ENCODE measurements around the gene PTK7. TPM values are rescaled to one million over a fixed set of nuclear protein-coding genes. Genes with fewer than 3 reads are reported as not detected.
"Not testable (repeated sequence)": the region's sequence is repeated elsewhere in the genome, so short reads cannot be mapped to it uniquely, and the experiment has no call there.

The PTK7 gene
- total RNA-seq, 2 experiments from 2014 or later: 3.3 to 3.9 TPM

DNA sequence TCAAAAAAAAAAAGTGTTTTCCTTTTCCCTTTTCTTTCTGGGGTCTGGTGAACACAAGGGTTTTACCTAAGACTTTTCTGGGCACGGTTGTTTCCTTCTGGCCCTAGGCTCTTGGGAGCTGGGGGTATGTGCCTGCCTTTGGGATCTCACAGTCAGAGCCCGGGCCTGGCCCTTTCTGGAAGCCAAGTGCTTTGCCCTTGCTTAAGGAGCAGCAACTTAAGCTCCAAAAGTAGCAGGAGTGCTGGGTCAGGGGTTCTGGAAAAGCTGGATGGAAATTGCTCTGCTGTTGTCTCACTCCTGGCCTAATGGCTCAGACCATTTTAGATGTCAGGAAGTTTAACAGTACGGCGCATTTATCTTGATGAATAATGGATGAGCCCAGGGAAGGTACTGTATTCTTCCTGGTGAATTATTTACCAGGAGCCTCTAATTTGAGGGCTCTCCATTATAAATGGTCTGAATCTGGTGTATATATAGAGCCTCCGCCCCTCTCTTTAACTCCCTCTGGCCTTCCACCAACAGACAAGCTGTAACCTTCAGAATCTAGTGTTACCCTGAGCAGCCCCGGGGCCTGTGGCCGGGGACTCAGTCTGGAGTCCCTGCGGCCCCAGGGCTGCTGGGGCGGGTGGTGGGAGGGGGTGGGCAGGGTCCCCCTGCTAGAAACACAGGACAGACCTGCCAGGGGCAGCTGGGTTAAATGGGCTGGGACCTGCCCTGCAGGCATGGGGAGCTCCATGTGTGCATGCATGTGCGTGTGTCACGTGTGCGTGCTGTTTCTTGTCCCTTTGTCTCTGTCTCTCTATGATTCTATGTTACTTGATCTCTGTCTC is 37.5 kb downstream of the PTK7 start:
- DNase-seq: no peak
- H3K4me3 Mint-ChIP-seq: no peak overlapping the region

DNA sequence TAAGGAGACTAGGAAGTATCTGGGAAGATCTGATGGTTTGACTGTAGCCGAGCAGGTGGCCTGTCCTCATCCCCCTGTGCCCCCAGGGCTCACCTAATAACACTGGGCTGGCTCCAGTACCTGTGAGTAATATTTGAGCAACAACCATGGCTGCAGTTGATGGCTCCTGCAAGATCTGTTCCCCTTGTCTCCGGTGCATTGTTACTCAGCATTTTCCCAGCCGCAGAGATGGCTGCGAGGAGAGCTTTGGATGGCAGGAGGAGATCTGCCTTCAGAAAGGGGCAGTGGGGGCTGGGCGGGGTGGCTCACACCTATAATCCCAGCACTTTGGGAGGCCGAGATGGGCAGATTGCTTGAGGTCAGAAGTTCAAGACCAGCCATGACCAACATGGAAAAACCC is 39.3 kb downstream of the PTK7 start:
- no peak overlapping the region for H3K4me3 Mint-ChIP-seq
- no peaks in the 10 kb centered on the region for H3K27me3 Mint-ChIP-seq
- H3K27ac Mint-ChIP-seq: no peak overlapping the region
- no peak for DNase-seq
- no peaks in the 10 kb centered on the region for H3K9me3 Mint-ChIP-seq
- no peaks in the 10 kb centered on the region for H3K36me3 Mint-ChIP-seq
- no peaks in the 10 kb centered on the region for H3K4me1 Mint-ChIP-seq

More for the DNA sequence above, 37.5 kb downstream of the PTK7 start:
- Mint-ChIP-seq H3K9me3 (no peaks in the 10 kb centered on the region), H3K36me3 (no peaks in the 10 kb centered on the region), H3K27me3 (no peaks in the 10 kb centered on the region), H3K4me1 (no peaks in the 10 kb centered on the region), H3K27ac (no peak overlapping the region)

DNA sequence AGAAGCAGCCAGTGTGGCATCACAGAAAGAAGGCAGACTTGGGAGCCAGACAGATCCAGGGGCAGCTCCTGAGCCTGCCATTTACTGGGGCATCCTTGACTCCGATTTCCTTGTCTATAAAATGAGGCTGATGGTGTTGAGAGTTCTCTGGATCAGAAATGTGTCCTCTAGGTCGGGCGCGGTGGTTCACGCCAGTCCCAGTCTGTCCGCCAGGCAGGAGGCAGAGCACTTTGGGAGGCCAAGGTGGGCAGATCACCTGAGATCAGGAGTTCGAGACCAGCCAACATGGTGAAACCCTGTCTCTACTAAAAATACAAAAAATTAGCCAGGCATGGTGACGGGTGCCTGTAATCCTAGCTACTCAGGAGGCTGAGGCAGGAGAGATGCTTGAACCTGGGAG is 41.4 kb downstream of the PTK7 start:
- not testable (repeated sequence) for H3K27me3 Mint-ChIP-seq, H3K4me3 Mint-ChIP-seq, H3K4me1 Mint-ChIP-seq, H3K36me3 Mint-ChIP-seq, H3K27ac Mint-ChIP-seq, DNase-seq, H3K9me3 Mint-ChIP-seq

DNA sequence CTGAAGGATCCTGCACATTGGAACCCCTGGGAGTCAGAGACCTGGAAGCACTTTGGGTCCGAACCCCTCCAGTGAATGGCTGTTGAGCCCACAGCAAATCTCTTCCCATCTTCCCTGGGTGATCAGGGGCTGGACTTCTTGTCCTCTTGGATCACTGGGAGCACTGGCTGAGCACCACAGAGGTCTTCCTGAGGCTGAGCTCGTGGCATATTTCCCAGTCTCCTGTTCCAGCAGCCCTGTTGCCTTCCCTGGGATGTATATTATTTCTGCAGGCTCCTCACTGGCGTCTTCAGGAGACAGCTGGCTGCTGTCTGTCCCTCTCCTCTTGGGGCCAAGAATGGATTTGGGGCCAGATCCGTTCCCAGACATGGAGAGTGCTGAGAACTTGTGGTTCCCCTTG is 43.4 kb downstream of the PTK7 start:
- no peak overlapping the region for H3K27ac Mint-ChIP-seq
- H3K27me3 Mint-ChIP-seq: no peaks in the 10 kb centered on the region
- H3K36me3 Mint-ChIP-seq: no peaks in the 10 kb centered on the region
- no peak for DNase-seq
- H3K4me1 Mint-ChIP-seq: no peaks in the 10 kb centered on the region
- H3K4me3 Mint-ChIP-seq: no peak overlapping the region
- no peaks in the 10 kb centered on the region for H3K9me3 Mint-ChIP-seq

DNA sequence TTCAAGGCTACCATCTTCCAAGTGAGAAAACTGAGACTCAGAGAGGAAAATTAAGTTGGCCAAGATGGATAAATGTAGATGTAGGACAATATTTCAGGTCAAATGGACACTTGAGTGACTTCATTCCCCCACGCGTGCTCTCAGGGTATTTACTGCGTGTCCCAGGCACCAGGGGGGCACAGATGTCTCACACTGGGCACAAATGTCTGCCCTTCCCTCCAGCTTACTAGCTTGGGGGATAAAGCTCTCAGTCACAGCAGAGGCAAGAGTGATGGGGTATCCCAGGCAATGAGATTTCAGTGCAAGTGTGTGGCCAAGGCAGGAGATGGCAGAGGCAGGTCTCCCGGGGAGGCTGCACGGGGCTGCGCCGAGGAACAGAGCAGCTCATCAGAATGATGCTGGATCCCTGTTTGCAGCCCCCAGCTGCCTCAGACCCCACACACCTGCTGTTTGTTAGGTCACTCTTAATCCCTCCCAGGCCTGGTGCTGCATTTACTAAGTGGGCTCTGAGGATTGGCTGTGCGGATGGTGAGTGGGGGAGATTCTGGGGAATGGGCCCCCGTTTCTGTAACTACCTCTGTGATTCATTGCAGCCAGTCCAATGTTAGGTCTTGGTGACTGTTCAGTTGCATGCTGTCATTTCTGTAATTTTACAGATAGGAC is 44.1 kb downstream of the PTK7 start:
- no peak overlapping the region for H3K4me3 Mint-ChIP-seq
- no peaks in the 10 kb centered on the region for H3K4me1 Mint-ChIP-seq
- no peaks in the 10 kb centered on the region for H3K36me3 Mint-ChIP-seq
- H3K27me3 Mint-ChIP-seq: no peaks in the 10 kb centered on the region
- no peak for DNase-seq
- no peaks in the 10 kb centered on the region for H3K9me3 Mint-ChIP-seq
- no peak overlapping the region for H3K27ac Mint-ChIP-seq

DNA sequence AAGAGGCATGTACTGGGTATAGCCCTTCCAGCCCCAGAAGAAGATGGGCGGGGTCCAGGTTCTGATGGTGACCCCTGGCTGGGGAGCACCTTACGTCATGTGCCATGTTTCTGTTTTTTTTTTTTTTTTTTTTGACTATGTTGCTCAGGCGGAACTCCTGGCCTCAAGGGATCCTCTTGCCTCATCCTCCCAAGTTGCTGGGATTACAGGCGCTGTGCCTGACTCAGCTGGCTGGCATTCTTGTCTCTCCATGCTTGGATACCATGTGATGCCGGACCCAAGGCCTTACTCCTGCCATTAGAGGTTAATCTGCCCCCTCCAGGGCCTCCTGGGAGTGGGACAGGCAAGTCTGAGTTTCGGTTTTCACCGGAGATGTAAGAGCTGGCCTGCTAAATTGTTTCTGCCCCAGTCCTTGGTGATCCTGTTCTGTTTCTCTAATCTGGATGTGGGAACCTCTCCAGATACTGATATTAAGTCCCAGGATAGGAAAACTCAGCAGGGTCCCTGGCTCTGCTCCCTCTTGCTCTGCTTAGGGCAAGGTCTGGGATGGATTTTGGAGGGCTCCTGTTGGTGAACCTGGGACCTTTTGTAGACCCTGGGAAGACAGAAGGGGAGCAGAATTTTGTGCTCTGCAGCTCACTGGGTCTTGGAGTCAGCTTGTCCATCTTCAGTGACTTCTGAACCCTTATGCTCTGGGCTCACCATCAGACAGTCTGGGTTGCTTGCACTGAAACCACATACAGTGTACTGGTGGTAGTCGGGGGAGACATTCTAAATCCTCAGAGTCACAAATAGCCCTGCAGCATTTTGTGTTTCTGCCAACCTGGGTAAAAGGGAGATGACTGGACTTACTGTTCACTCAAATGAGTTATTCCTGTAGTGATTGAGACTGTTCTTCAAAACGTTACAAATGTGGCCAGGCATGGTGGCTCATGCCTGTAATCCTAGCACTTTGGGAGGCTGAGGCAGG is 45.1 kb downstream of the PTK7 start:
- no peaks in the 10 kb centered on the region for H3K27me3 Mint-ChIP-seq
- no peaks in the 10 kb centered on the region for H3K36me3 Mint-ChIP-seq
- no peak overlapping the region for H3K4me3 Mint-ChIP-seq
- DNase-seq: no peak
- H3K4me1 Mint-ChIP-seq: no peaks in the 10 kb centered on the region
- H3K9me3 Mint-ChIP-seq: no peaks in the 10 kb centered on the region
- H3K27ac Mint-ChIP-seq: no peak overlapping the region

DNA sequence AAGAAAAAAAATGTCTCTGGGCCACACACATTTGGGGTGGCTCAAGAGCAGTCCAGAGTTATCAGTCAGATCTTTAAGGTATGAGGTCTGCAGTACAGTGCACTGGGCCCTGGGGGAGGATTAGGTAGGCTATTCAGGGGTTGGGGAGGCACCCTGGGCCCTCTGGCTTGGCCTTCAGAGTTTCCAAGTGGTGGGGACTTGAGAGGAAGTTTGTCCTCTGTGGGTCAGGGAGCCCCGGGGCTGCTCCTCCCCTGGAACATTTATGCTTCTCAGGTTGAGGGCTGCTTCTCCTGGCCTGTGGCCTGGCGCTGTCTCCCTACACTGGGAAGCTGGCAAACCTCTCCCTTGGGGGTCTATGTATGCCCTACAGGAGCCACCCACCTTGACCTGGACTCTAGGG is 46.0 kb downstream of the PTK7 start:
- no peaks in the 10 kb centered on the region for H3K27me3 Mint-ChIP-seq
- no peak for DNase-seq
- H3K4me1 Mint-ChIP-seq: no peaks in the 10 kb centered on the region
- H3K27ac Mint-ChIP-seq: no peak overlapping the region
- no peaks in the 10 kb centered on the region for H3K9me3 Mint-ChIP-seq
- H3K4me3 Mint-ChIP-seq: no peak overlapping the region
- no peaks in the 10 kb centered on the region for H3K36me3 Mint-ChIP-seq

DNA sequence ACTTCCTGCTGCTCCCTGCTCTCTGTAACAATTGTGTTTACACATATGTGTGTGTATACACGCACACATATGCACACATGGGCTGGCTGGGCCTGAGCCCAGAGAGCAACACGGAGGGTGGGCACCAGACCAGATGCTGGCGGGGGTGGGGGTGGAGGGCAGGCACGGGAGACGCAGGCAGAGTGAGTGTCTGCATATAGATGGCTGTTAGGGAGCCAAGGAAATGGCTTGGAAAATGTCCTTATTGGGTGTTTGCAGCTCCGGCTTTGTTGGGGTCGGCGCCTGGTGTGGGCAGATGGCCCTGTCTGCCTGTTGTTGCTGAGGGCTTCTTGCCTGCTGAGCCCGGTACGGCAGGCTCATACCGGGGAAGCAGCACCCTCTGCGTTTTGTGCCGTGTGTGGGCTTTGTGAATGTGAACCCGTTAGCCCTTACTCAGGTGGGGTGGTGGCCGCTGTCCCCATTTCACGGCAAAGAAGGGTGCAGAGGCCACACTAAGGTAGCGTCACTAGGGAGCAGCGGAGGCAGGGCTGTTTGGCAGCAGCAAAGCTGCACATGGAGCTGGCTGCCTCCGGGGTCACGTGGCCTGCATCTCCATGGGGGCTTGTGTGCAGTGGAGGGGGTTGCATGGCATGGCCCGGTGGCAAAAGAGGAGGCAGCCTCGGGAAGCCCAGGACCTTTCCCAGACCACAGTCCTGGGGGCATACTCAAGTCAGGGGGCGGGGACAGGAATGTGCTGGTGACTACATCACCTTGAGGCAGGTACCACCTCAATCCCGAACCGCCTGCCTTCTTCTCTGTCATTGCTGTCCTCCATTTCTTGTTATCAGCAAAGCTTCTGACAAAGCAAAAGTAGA is 47.6 kb downstream of the PTK7 start:
- Mint-ChIP-seq H3K27me3 (no peaks in the 10 kb centered on the region), H3K27ac (no peak overlapping the region), H3K4me1 (no peaks in the 10 kb centered on the region), H3K9me3 (no peaks in the 10 kb centered on the region), H3K36me3 (no peaks in the 10 kb centered on the region), H3K4me3 (no peak overlapping the region)
- no peak for DNase-seq

DNA sequence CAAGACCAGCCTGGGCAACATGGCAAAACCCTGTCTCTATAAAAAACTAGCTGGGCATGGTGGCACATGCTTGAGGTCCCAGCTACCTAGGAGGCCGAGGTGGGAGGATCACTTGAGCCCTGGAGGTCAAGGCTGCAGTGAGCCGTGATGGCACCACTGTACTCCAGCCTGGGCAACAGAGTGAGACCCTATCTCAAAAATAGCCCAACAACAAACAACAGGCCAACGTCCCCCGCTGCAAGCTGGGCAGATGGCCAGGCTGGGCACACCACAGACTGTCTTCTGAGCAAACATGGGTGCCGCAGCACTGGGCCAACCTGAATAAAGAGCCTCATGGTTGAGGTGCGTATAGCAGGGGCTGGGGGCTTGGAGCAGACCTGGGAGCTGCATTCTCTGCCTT is 48.4 kb downstream of the PTK7 start:
- DNase-seq: no peak
- H3K4me3 Mint-ChIP-seq: no peak overlapping the region
- no peaks in the 10 kb centered on the region for H3K36me3 Mint-ChIP-seq
- no peaks in the 10 kb centered on the region for H3K27me3 Mint-ChIP-seq
- no peaks in the 10 kb centered on the region for H3K4me1 Mint-ChIP-seq
- no peaks in the 10 kb centered on the region for H3K9me3 Mint-ChIP-seq
- no peak overlapping the region for H3K27ac Mint-ChIP-seq

DNA sequence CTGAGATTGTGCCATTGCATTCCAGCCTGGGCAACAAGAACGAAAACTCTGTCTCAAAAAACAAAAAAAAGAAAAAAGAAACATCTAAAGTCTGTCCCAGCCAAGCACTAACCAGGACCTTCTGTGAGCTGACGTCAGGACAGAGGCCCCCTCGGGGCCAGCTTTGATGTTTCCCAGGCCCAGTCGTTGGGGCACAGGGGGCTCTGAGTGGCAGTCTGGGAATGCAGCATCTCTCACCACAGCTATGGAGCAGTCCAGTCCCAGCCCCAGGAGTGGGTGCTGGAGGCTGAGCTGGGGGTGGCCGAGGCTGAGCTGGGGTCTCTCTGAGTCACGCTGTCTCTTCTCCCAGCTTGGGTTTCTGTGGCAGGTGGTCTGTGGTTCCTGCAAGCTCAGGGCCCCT is 49.0 kb downstream of the PTK7 start:
- Mint-ChIP-seq H3K36me3 (no peaks in the 10 kb centered on the region), H3K9me3 (no peaks in the 10 kb centered on the region), H3K27ac (no peak overlapping the region), H3K27me3 (no peaks in the 10 kb centered on the region), H3K4me3 (no peak overlapping the region), H3K4me1 (no peaks in the 10 kb centered on the region)
- no peak for DNase-seq

DNA sequence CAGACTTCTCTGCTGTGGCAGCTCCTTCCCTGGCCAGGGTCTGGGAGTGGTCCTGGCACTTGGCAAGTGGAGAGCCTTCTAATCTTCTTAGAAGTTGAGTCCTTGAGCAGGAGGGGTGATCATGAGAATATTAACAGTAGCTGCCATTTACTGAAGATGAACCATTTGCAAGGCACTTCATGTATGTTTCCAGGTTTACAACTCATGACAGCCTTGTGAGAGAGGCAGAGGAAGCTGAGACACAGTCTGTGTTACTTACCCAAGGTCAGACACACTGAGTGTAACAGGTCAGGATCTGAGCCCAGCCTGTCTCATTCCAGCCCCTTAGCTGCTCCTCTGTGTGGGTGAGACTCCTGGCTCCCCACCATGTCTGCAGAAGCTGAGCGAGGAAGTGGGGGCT is 49.4 kb downstream of the PTK7 start:
- no peaks in the 10 kb centered on the region for H3K27me3 Mint-ChIP-seq
- no peak overlapping the region for H3K4me3 Mint-ChIP-seq
- no peaks in the 10 kb centered on the region for H3K9me3 Mint-ChIP-seq

DNA sequence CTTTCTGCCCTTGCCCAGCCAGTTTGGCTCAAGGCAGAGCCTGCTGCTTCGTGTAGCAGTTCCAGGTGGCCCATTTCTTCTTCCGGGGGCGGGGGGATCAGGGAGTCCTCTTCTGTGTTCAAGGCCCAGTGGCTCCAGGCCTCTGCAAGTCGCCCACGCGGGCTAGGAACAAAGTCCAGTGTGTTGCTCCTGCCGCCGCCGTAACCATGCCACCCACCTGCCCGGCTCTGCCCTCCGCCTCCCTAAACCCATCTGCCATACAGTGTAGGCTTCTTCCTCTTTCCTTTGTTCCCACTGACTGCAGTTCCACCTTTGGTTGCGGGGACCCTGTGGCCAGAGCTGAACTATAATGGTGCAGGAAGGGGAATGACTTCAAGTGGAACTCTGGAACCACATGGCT is 51.1 kb downstream of the PTK7 start:
- no peak for DNase-seq
- H3K36me3 Mint-ChIP-seq: no peaks in the 10 kb centered on the region
- no peak overlapping the region for H3K4me3 Mint-ChIP-seq
- no peaks in the 10 kb centered on the region for H3K27me3 Mint-ChIP-seq
- H3K4me1 Mint-ChIP-seq: no peaks in the 10 kb centered on the region
- H3K27ac Mint-ChIP-seq: no peak overlapping the region
- H3K9me3 Mint-ChIP-seq: no peaks in the 10 kb centered on the region

More for the DNA sequence above, 49.4 kb downstream of the PTK7 start:
- no peak overlapping the region for H3K27ac Mint-ChIP-seq
- no peaks in the 10 kb centered on the region for H3K36me3 Mint-ChIP-seq
- H3K4me1 Mint-ChIP-seq: no peaks in the 10 kb centered on the region
- DNase-seq: no peak

DNA sequence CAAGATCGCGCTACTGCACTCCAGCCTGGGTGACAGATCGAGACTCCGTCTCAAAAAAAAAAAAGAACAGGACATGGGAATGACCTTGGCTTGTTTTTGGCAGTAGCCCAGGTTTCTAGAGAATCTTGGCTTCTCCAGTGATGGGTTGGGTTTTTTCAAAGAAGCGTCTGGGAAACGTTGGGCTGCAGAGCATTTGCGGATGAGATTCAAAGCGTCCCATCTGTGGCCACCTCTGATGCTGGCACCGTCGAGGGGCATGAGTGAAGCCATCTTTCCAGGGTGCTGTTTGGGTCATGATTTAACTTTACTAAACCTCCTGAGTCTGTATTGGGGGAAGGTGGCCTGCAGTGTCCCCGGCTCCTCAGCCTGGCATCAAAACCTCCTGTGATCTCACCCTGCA is 51.8 kb downstream of the PTK7 start:
- Mint-ChIP-seq H3K27me3 (no peaks in the 10 kb centered on the region), H3K4me1 (no peaks in the 10 kb centered on the region), H3K9me3 (no peaks in the 10 kb centered on the region), H3K27ac (no peak overlapping the region), H3K36me3 (no peaks in the 10 kb centered on the region), H3K4me3 (no peak overlapping the region)
- no peak for DNase-seq

DNA sequence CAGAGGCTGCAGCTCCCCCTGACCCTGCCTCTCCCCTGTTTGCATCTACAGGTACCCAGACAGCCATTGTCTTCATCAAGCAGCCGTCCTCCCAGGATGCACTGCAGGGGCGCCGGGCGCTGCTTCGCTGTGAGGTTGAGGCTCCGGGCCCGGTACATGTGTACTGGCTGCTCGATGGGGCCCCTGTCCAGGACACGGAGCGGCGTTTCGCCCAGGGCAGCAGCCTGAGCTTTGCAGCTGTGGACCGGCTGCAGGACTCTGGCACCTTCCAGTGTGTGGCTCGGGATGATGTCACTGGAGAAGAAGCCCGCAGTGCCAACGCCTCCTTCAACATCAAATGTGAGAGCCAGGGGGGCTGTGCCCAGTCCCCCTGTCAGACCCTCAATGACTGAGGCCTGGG is 52.8 kb downstream of the PTK7 start:
- H3K27me3 Mint-ChIP-seq: no peaks in the 10 kb centered on the region
- H3K27ac Mint-ChIP-seq: no peak overlapping the region
- no peak overlapping the region for H3K4me3 Mint-ChIP-seq
- H3K36me3 Mint-ChIP-seq: no peaks in the 10 kb centered on the region
- DNase-seq: no peak
- H3K9me3 Mint-ChIP-seq: no peaks in the 10 kb centered on the region
- H3K4me1 Mint-ChIP-seq: no peaks in the 10 kb centered on the region

All from activated naive CD8-positive, alpha-beta T cell treated with anti-CD3 and anti-CD28 coated beads for 36 hours (primary cell).